ENCODE measurements around the gene WDR74. TPM values are rescaled to one million over a fixed set of nuclear protein-coding genes. Genes with fewer than 3 reads are reported as not detected.

WDR74 gene
- total and polyA plus RNA-seq, 9 of the 15 experiments (the other 6 are each of a cell fraction or from before 2014, with no cell fraction given), result 32.7 to 210 (median 114) TPM

GRCh38 chr11:62888406-62888805 lies 49.0 kb upstream of the WDR74 start (continued):
- TF ChIP-seq REST (IDR thresholded peaks at IDR 0.05; ENCODE audit: borderline replicate concordance) (no peak), REST (CRISPR knock-in tag; IDR thresholded peaks at IDR 0.05; ENCODE audit: low read depth) (no peak), RFX7 (CRISPR knock-in tag; IDR thresholded peaks at IDR 0.05) (no peak), ZNF274 (IDR thresholded peaks at IDR 0.05; ENCODE audit: borderline replicate concordance, low read depth, low read length) (no peak), NFRKB (IDR thresholded peaks at IDR 0.05; ENCODE audit: low read depth) (no peak), RBM22 (IDR thresholded peaks at IDR 0.05; ENCODE audit: low read depth, low read length, poor library complexity, severe bottlenecking) (peak; percentile 86), TCF7L2 (IDR thresholded peaks at IDR 0.05; ENCODE audit: low read depth, low read length) (no peak), MAFF (IDR thresholded peaks at IDR 0.05; ENCODE audit: low read length) (no peak), ZNF707 (CRISPR knock-in tag; conservative IDR thresholded peaks at IDR 0.05) (no peak), PRMT5 (CRISPR knock-in tag; IDR thresholded peaks at IDR 0.05) (no peak), RBFOX2 (IDR thresholded peaks at IDR 0.05; ENCODE audit: low read depth, low read length) (peak; percentile 85), HINFP (tag; conservative IDR thresholded peaks at IDR 0.05; ENCODE audit: low read depth) (no peak), POLR2AphosphoS5 (IDR thresholded peaks at IDR 0.05; ENCODE audit: control insufficient read depth, insufficient read depth, low read depth, low read length) (0 out of 2 replicates have a peak, but pooled peaks have one; percentile 28), HMGN3 (IDR thresholded peaks at IDR 0.05; ENCODE audit: borderline replicate concordance, extremely low read depth, insufficient read length, low read depth, low read length) (peak; percentile 61), GTF2F1 (IDR thresholded peaks at IDR 0.05; ENCODE audit: low read depth, low read length) (no peak), GTF2B (IDR thresholded peaks at IDR 0.05; ENCODE audit: extremely low read depth, insufficient read length) (no peak)

Measured in K562 (cell line).